ENCODE data around the gene AGER.
"Not testable (repeated sequence)": the region's sequence is repeated elsewhere in the genome, so short reads cannot be mapped to it uniquely, and the experiment has no call there.

The AGER gene

DNA sequence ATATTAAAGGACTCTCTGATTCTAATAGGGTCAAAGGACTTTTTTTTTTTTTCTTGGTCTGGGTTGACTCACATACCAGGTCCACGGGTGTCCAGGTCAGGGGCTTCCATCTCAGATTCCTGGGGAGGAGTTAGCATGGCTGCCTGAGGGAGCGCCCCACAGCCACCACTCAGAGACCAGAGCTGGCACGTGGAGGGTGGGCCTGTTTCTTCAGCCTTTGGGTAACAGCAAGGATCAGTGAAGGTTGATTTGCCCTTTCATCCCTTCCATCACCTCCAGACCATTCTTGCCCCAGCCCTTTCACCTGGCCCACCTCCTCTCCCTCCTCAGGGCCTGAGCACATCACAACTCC is 14.3 kb upstream of the AGER start:
- DNase-seq, result no peak

GRCh38 chr6:32196682-32197616 is 12.9 kb upstream of the AGER start:
- no peak for DNase-seq

- peak; percentile 75 for DNase-seq
Measured at GRCh38 chr6:32195902-32196681, 12.0 kb upstream of the AGER start.

- peak; percentile 100 for DNase-seq
Measured at GRCh38 chr6:32195652-32195901, 11.5 kb upstream of the AGER start.

DNA sequence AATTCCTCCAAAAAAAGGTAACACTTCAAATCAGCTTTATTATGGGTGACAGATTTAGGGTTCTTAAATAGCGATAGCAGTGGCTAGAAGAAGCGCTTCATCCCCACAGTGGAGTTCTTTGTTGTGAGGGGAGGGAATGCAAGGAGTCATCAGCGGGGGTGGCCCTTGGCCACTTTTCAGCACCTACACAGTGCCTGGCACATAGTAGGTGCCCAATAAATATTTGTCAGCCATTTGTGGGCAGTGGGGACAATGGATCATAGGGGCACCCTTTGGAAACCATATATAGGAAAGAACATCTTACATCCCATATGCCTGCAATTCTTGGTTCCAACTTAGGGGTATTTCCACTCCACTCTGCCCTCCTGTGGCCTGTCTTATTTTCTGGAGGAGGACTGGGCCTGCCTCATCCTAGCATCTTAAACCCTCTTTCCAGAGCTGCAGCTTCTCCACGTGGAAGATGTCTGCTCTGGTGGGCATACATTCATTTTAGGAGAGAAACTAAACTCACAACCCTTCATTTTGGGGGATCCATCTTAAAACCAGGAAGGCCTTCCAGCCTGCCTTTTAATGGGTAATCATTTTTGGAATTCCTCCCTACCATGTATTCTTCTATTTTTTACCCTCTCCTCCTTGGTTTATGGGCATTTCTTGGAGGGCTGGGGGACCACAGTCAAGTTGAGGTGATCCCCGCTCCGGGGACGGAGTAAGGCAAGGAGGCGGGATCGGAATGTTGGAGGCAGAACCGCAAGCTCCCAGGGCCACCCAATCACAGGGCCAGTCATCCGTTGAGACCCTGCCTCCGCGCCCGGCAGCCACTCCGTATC is 11.0 kb upstream of the AGER start:
- peak; percentile 55 for DNase-seq

GRCh38 chr6:32194388-32194787 is 10.3 kb upstream of the AGER start:
- DNase-seq, result no peak

DNA sequence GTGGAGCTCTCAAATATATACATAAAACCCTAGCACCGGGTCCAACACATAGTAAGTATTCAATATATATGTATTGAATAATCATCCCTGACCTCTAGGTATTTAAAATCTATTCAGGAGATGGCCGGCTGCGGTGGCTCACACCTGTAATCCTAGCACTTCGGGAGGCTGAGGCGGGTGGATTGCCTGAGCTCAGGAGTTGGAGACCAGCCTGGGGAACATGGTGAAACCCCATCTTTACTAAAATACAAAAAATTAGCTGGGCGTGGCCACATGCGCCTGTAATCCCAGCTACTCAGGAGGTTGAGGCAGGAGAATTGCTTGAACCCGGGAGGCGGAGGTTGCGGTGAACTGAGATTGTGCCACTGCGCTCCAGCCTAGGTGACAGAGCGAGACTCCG is 9.0 kb upstream of the AGER start:
- not testable (repeated sequence) for DNase-seq

GRCh38 chr6:32192608-32193039 is 8.6 kb upstream of the AGER start, which contains the start of gene GPSM3:
GPSM3 (minus strand) TSS chr6:32192643; CDS start chr6:32192513, 130 bp downstream.
- peak; percentile 63 for DNase-seq

GRCh38 chr6:32191696-32192607 is 7.9 kb upstream of the AGER start:
- peak; percentile 64 for DNase-seq

- DNase-seq, result no peak
Measured at GRCh38 chr6:32190911-32191677, 7.0 kb upstream of the AGER start.

- DNase-seq, result peak; percentile 92
Measured at GRCh38 chr6:32190054-32190851, 6.2 kb upstream of the AGER start, which contains the start of gene PBX2. PBX2 (minus strand) TSS chr6:32190202; CDS start chr6:32189915, 287 bp downstream.

- DNase-seq, result no peak
Measured at GRCh38 chr6:32189742-32190053, 5.6 kb upstream of the AGER start.

DNA sequence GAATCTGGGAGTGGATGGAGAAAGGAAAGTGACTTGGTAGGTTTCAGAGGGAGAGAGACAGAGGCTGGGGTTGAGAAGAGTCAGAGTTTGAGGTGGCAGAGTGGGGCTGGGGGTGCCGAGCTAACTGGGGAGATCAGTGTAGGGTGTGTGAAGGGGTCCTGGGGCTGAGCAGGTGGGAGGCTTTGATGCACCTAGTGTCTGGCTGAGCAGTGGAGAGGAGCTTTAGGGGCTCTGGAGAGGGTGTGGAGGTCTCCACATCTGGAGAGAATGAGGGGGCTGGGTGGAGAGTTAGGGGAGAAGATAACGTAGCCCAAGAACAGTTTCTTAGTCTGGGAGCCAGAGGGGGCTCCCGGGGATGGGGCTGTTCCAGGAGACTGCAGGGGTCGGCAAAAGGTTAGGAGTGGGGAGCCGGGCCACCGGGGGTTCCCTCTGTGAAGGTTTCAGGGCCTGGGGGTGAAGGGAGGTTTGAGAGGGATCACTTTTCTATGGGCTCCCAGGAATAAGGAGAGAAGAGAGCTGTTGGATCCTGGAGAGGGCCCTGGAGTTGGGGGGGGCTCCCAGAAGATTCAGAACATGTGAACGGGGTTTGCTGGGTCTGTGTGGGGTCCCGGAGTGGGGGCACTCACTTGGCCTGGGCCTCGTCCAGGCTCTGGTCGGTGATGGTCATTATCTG is 5.2 kb upstream of the AGER start:
- DNase-seq, result no peak

DNA sequence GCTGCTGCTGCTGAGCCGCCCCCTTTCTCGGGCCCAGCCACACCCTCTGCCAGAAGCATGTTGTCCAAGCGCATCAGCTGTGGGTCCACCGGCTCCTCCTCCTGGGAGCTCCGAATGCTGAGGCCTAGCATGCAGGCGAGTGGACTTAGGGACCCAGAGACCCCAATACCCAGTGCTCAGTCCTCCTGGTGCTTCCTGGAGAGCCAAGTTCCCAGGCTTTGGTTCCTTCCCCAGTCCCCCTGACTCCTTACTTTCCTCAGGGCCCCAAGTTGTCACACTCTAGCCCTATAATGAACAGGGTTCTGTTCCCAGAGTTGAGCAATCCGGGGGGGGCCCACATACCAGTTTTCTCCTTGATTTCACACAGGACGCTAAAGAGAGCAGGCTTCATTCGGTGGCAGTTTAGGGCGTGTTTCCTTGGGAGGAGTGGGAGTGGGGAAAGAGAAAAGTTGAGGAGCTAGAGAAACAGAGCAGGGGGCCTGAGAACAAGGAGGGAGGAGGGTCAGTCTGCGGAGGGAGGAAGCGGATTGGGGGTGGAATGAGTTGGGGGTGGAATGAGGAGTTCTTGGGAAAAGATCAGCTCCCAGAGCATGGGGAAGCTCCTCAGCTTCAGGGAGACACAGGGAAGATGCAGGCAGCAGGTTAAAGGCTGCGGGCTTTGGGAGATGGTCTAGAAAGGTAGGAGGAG is 4.5 kb upstream of the AGER start:
- DNase-seq, result no peak

DNA sequence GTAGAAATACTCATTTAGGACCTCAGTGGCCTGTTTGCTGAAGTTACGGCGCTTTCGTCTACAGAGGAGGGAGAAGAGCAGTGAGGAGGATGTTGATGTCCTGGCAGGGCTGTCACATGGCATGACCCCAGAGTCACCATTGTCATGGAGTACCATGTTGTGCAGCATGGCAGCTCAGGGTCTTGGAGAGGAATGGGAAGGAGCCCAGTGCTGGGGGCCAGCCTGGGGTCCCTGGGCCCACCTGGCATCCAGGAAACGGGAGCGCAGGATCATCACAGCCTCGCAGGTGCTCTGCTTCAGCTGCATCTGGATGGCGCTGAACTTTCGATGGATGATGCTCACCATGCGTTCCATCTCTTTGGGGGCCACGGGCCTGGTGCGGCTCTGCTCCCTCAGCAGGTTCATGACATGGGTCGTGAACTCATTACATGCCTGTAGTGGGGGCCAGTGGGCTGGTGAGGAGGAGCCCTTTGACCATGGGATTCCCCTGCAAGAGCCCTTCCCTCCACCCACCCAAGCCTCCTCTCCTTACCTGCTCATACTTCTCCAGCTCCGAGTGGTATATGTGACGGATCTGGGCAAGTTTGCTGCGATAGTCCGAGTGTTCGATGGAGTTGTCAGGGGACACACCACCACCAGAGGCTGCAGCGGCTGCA is 3.8 kb upstream of the AGER start:
- DNase-seq, result not testable (repeated sequence)

- DNase-seq, result no peak
Measured at GRCh38 chr6:32187009-32187709, 3.1 kb upstream of the AGER start.

GRCh38 chr6:32186151-32186840 is 2.2 kb upstream of the AGER start:
- not testable (repeated sequence) for DNase-seq

All from CD4-positive, alpha-beta T cell treated with Interleukin-10 for 1 hour (primary cell).